ENCODE data around the gene SLAMF7.
"Not testable (repeated sequence)": the region's sequence is repeated elsewhere in the genome, so short reads cannot be mapped to it uniquely, and the experiment has no call there.

- TF ChIP-seq CTCF (conservative IDR thresholded peaks at IDR 0.05); ZFX (IDR thresholded peaks at IDR 0.05): not testable (repeated sequence)
These were observed 24.9 kb upstream of the SLAMF7 start for GRCh38 chr1:160714034-160714648.

All from C4-2B (cell line).